AG04449 (cell line): ENCODE data around the gene ATAD3A.
"Not testable (repeated sequence)": the region's sequence is repeated elsewhere in the genome, so short reads cannot be mapped to it uniquely, and the experiment has no call there.

Source experiments
- CTCF ChIA-PET: fragments of 350-600 bp; formaldehyde crosslinking; extraction: SDS; loops from one replicate; lab custom pipeline; 2021; ENCODE audit warnings: antibody characterized with exemption; lab: Yijun Ruan, JAX
- POLR2A ChIA-PET: fragments of 400-600, 350-600 bp; formaldehyde crosslinking; extraction: SDS; loops from one replicate; lab custom pipeline; 2020; ENCODE audit warnings: antibody characterized with exemption, inconsistent platforms; lab: Yijun Ruan, JAX
- DNase-seq: peaks from one replicate; pipeline ENCODE4 v3.0.0-alpha.2; 2010; ENCODE audit warnings: low read depth, low spot score
- H3K4me3 ChIP-seq: 2 replicates; pipeline ENCODE4 v1.5.1; 2011; ENCODE audit warnings: low read depth, mild to moderate bottlenecking, control low read depth, low read length
- CTCF ChIP-seq: IDR thresholded peaks from one replicate; pipeline ENCODE4 v1.5.1; 2011; ENCODE audit warnings: mild to moderate bottlenecking, moderate library complexity, low read length, control low read depth, inconsistent platforms; ENCODE audit not compliant: insufficient read depth; ENCODE audit errors: missing control alignments

ATAD3A gene

GRCh38 chr1:1517973-1518620, 6.1 kb downstream of the ATAD3A start:
- POLR2A ChIA-PET, result no interaction called here
- H3K4me3 ChIP-seq, result no peak overlapping the region
- CTCF ChIA-PET, result no interaction called here
- no peak for TF ChIP-seq CTCF
- no peak for DNase-seq

GRCh38 chr1:1518621-1519007, 6.7 kb downstream of the ATAD3A start:
- H3K4me3 ChIP-seq, CTCF ChIA-PET, POLR2A ChIA-PET, DNase-seq: not testable (repeated sequence)

GRCh38 chr1:1519805-1520505, 8.0 kb downstream of the ATAD3A start:
- POLR2A ChIA-PET, CTCF ChIA-PET, H3K4me3 ChIP-seq, DNase-seq: not testable (repeated sequence)

GRCh38 chr1:1521331-1521730, 9.4 kb downstream of the ATAD3A start:
- TF ChIP-seq CTCF, result no peak
- POLR2A ChIA-PET, result no interaction called here
- no peak overlapping the region for H3K4me3 ChIP-seq
- CTCF ChIA-PET, result no interaction called here
- DNase-seq, result no peak

GRCh38 chr1:1522536-1522935, 10.6 kb downstream of the ATAD3A start:
- CTCF ChIA-PET, DNase-seq, H3K4me3 ChIP-seq, POLR2A ChIA-PET: not testable (repeated sequence)

GRCh38 chr1:1523226-1523625, 11.3 kb downstream of the ATAD3A start:
- H3K4me3 ChIP-seq, POLR2A ChIA-PET, CTCF ChIA-PET, DNase-seq: not testable (repeated sequence)

GRCh38 chr1:1523651-1524050, 11.7 kb downstream of the ATAD3A start:
- H3K4me3 ChIP-seq, CTCF ChIA-PET, DNase-seq, POLR2A ChIA-PET: not testable (repeated sequence)

GRCh38 chr1:1524750-1525383, 12.9 kb downstream of the ATAD3A start:
- CTCF ChIA-PET, DNase-seq, POLR2A ChIA-PET, H3K4me3 ChIP-seq: not testable (repeated sequence)

- POLR2A ChIA-PET, H3K4me3 ChIP-seq, CTCF ChIA-PET, DNase-seq: not testable (repeated sequence)
These were observed 14.5 kb downstream of the ATAD3A start for GRCh38 chr1:1526476-1526875.

GRCh38 chr1:1527092-1527816, 15.3 kb downstream of the ATAD3A start:
- TF ChIP-seq CTCF, result no peak
- CTCF ChIA-PET, result no interaction called here
- no peak overlapping the region for H3K4me3 ChIP-seq
- POLR2A ChIA-PET, result no interaction called here
- no peak for DNase-seq
